Upper lobe of right lung (tissue), 1 donor: ENCODE data around the gene CTAG2. TPM values are rescaled to one million over a fixed set of nuclear protein-coding genes. Genes with fewer than 3 reads are reported as not detected.
"Not testable (repeated sequence)": the region's sequence is repeated elsewhere in the genome, so short reads cannot be mapped to it uniquely, and the experiment has no call there.

Source experiments
- ATAC-seq: fragments of 200-7000 bp; cut with Tn5 transposase; one replicate; pipeline ENCODE4 v1.9.1; 2020; ENCODE audit warnings: mild to moderate bottlenecking, moderate library complexity
- DNase-seq: peaks from one replicate; pipeline ENCODE4 v3.0.0-alpha.2; 2020
- H3K27ac ChIP-seq: fragments of 200-600 bp; one replicate; pipeline ENCODE4 v1.8.0; 2022
- H3K27me3 ChIP-seq: fragments of 200-600 bp; one replicate; pipeline ENCODE4 v1.8.0; 2022; ENCODE audit warnings: mild to moderate bottlenecking
- H3K36me3 ChIP-seq: fragments of 200-600 bp; one replicate; pipeline ENCODE4 v1.8.0; 2022
- H3K4me1 ChIP-seq: fragments of 200-600 bp; one replicate; pipeline ENCODE4 v1.8.0; 2022
- H3K4me3 ChIP-seq: fragments of 200-600 bp; one replicate; pipeline ENCODE4 v1.8.0; 2022; ENCODE audit warnings: mild to moderate bottlenecking
- H3K9me3 ChIP-seq: fragments of 200-600 bp; one replicate; pipeline ENCODE4 v1.8.0; 2022
- intact Hi-C: fragments of 100-400 bp; cut with DNase I; formaldehyde crosslinking; loops from one replicate; pipeline ENCODE4 v1.11.0; 2022
- long read RNA-seq: library from polyadenylated mRNA; unstranded; transcript quantifications from one replicate; pipeline ENCODE4 v2.0.0, GENCODE V29; 2021
- total RNA-seq: library from RNA; stranded (reverse); fragmentation: NEBNext Ultra II Directional; extraction: Animal tissue kit (Norgen Biotek cat#: 25700); gene quantifications from one replicate; pipeline ENCODE4 v1.2.1, GENCODE V29; 2021
- TF ChIP-seq, protein P1 (sequence below): fragments of 200-600 bp; IDR thresholded peaks from one replicate; pipeline ENCODE4 v1.8.0; 2022; ENCODE audit warnings: antibody characterized with exemption
- donor health status: DM: no; HTN: yes; CAD: no; lungs with severe emphysema.

Gene CTAG2
- not detected for total RNA-seq
- long read RNA-seq: 0 reads

DNA sequence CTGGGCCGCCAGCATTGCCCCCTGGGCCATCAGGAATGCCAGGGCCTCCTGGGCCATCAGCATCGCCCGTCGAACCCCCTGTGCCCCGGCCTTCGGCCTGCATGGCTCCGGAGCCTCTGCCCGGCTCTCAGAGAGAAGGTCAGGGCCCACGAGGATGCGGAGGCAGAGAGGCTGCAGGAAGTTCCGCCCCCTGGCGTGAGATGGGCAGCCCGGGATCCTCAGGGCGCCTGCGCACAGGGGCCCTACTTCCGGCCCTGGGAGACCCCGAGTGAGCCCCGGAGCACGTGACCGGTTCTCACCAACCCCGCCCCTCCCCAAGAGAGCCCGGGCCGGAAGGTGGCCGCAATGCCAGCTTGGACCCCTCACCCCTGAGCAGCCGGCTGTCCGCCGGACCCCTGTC, at the start of gene CTAG2:
TSS of gene CTAG2 (minus strand) at position 167 of the 400 bp plus-strand sequence. CDS start at position 103, 64 bp downstream.
- H3K4me1 ChIP-seq, H3K4me3 ChIP-seq, H3K27ac ChIP-seq, ATAC-seq, H3K9me3 ChIP-seq, H3K36me3 ChIP-seq, H3K27me3 ChIP-seq, intact Hi-C loops, DNase-seq: not testable (repeated sequence)

DNA sequence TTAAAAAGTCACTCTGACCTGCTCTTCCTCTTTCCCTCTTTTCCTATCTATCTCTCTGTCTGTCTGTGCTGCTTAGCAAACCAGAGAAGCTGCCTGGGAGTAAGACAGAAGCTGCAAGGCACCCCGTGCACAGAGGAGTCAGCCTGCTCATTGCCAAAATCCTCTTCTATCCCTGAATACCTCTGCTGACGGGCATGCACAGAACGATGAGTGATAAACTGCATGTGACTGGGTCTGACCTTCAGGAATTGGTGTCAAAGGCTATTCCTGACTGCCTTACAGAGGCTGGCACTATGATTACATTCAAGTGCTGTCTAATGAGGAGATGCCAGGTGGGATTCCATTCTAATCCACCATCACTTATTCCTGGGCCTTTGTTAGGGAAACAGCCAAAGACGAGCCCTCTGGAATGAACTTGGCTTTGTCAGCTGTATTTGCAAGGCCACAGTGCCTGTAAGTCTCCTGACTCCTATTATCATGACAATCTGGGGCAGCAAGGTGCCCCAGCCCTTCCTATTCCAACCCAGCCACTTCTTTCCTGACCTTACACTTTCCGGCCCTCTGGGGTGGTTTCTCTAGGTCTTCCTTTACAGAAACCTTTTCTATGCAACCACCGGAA, 45.4 kb upstream of the CTAG2 start:
- intact Hi-C loops: no loop called here
- no peak for ATAC-seq
- TF ChIP-seq, protein P1, sequence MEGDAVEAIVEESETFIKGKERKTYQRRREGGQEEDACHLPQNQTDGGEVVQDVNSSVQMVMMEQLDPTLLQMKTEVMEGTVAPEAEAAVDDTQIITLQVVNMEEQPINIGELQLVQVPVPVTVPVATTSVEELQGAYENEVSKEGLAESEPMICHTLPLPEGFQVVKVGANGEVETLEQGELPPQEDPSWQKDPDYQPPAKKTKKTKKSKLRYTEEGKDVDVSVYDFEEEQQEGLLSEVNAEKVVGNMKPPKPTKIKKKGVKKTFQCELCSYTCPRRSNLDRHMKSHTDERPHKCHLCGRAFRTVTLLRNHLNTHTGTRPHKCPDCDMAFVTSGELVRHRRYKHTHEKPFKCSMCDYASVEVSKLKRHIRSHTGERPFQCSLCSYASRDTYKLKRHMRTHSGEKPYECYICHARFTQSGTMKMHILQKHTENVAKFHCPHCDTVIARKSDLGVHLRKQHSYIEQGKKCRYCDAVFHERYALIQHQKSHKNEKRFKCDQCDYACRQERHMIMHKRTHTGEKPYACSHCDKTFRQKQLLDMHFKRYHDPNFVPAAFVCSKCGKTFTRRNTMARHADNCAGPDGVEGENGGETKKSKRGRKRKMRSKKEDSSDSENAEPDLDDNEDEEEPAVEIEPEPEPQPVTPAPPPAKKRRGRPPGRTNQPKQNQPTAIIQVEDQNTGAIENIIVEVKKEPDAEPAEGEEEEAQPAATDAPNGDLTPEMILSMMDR: no peak
- Histone ChIP-seq H3K27me3 (no peaks in the 10 kb centered on the region), H3K4me3 (no peak overlapping the region), H3K27ac (no peak overlapping the region), H3K9me3 (no peaks in the 10 kb centered on the region), H3K36me3 (peaks cover 15% of the 10 kb centered on the region), H3K4me1 (no peaks in the 10 kb centered on the region)
- no peak for DNase-seq

DNA sequence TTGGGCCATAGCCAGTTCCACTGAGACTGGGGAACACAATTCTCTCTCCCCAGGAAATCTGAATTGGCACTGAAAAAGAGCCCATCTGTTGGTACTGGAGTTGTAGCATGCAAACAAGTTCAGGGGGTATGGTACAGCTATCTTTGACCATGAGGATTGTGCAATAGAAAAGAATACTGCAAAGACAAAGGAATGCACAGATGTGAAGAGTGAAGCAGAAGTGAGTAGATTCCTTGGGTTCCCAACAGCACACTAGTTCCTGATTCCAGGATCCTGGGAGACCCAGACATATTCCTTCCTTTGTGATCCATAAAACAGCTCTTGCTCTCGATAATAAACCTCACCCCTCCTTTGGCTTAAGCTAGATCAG, 43.3 kb upstream of the CTAG2 start:
- H3K27me3 ChIP-seq: no peaks in the 10 kb centered on the region
- TF ChIP-seq, protein P1: no peak
- ATAC-seq: no peak
- no peaks in the 10 kb centered on the region for H3K9me3 ChIP-seq
- no peaks in the 10 kb centered on the region for H3K4me1 ChIP-seq
- peaks cover 15% of the 10 kb centered on the region for H3K36me3 ChIP-seq
- intact Hi-C loops: no loop called here
- no peak overlapping the region for H3K4me3 ChIP-seq
- no peak overlapping the region for H3K27ac ChIP-seq
- no peak for DNase-seq

DNA sequence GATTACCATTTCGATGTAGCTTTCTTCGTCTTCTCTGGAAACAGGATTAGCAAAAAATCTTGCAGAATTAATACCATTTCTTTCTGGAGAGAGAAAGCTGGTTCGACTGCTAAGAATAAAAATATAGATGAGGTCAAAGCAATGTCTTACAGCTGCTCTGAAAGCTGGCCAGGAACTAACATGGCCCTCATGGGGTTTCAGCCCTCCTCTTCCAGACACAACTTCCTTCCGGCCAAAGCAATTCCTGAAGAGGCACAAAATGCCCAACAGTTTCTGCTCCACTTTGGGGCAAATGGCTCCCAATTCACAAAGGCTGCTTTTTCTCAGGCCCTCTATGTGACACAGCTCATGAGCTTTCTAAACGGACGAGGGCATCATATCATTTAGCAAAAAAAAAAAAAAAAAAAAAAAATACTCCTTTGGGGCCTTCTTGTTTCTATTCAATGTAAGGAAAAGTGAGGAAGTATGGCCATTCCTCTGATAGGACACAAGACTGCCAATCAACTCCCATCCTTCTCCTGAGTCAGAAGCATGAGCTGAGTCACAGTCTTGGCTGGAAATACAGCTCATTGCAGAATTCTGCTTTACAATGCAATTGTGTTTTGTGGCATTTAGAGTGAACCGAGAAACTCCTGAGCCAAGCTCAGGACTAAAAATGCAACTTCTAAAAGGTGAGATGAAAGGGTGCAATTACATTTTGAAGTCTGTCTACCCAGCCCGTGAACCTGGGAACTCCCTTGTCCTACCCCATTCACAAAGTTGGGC, 42.7 kb upstream of the CTAG2 start:
- no peak overlapping the region for H3K4me3 ChIP-seq
- H3K4me1 ChIP-seq: no peaks in the 10 kb centered on the region
- H3K27ac ChIP-seq: no peak overlapping the region
- no peaks in the 10 kb centered on the region for H3K27me3 ChIP-seq
- DNase-seq: no peak
- TF ChIP-seq, protein P1: no peak
- ATAC-seq: no peak
- no peaks in the 10 kb centered on the region for H3K9me3 ChIP-seq
- peaks cover 15% of the 10 kb centered on the region for H3K36me3 ChIP-seq
- intact Hi-C loops: no loop called here

DNA sequence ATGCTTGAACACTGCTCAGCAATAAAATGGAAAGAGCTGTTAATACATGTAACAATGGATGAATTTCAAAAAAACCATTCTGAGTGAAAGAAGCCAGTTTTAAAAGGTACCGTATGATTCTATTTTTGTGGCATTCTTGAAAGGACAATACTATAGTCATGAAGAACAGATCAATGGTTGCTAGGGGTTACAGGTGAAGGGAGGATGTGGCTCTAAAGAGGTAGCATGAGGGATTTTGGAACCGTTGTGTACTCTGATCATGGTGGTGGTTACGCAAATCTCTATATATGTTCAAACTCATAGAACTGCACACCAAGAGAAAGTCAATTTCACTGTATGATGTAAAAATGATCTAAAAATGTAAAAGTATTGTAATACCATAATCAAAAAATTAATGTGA, 40.0 kb upstream of the CTAG2 start:
- no peak for DNase-seq
- TF ChIP-seq, protein P1: no peak
- no peak overlapping the region for H3K4me3 ChIP-seq
- peaks cover 8% of the 10 kb centered on the region for H3K36me3 ChIP-seq
- H3K27ac ChIP-seq: no peak overlapping the region
- no peaks in the 10 kb centered on the region for H3K27me3 ChIP-seq
- H3K9me3 ChIP-seq: no peaks in the 10 kb centered on the region
- intact Hi-C loops: no loop called here
- no peaks in the 10 kb centered on the region for H3K4me1 ChIP-seq
- no peak for ATAC-seq

DNA sequence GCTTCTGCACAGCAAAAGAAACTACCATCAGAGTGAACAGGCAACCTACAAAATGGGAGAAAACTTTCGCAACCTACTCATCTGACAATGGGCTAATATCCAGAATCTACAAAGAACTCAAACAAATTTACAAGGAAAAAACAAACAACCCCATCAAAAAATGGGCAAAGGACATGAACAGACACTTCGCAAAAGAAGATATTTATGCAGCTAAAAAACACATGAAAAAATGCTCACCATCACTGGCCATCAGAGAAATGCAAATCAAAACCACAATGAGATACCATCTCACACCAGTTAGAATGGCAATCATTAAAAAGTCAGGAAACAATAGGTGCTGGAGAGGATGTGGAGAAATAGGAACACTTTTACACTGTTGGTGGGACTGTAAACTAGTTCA, 37.1 kb upstream of the CTAG2 start:
- H3K9me3 ChIP-seq, H3K36me3 ChIP-seq, H3K4me3 ChIP-seq, H3K4me1 ChIP-seq, H3K27ac ChIP-seq, ATAC-seq, H3K27me3 ChIP-seq, DNase-seq, intact Hi-C loops: not testable (repeated sequence)

DNA sequence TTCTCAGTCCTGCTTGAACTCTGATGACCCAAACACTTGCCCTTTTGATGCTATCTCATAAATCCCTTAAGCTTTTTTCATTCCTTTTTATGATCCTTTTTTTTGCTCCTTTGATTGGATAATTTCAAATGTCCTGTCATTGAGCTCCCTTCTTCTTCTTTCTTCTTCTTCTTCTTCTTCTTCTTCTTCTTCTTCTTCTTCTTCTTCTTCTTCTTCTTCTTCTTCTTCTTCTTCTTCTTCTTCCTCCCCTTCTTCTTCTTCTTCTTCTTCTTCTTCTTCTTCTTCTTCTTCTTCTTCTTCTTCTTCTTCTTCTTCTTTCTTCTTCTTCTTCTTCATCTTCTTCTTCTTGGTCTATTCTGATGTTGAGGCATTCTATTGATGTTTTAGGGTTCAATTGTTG, 18.7 kb upstream of the CTAG2 start:
- H3K27ac ChIP-seq, intact Hi-C loops, H3K27me3 ChIP-seq, H3K4me1 ChIP-seq, ATAC-seq, H3K9me3 ChIP-seq, H3K4me3 ChIP-seq, H3K36me3 ChIP-seq, DNase-seq: not testable (repeated sequence)

DNA sequence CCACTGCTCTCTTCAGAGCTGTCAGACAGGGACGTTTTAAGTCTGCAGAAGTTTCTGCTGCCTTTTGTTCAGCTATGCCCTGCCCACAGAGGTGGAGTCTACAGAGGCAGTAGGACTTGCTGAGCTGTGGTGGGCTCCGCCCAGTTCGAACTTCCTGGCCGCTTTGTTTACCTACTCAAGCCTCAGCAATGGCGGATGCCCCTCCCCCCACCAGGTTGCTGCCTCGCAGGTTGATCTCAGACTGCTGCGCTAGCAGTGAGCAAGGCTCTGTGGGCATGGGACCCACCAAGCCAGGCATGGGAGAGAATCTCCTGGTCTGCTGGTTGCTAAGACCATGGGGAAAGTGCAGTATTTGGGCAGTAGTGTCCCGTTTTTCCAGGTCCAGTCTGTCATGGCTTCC, 17.5 kb upstream of the CTAG2 start:
- ATAC-seq, H3K4me3 ChIP-seq, intact Hi-C loops, DNase-seq, H3K4me1 ChIP-seq, H3K27ac ChIP-seq, H3K36me3 ChIP-seq, H3K27me3 ChIP-seq, H3K9me3 ChIP-seq: not testable (repeated sequence)
